HTR-8/SVneo (cell line): Measurements from ENCODE around the gene GRAMD1C.
"Not testable (repeated sequence)": the region's sequence is repeated elsewhere in the genome, so short reads cannot be mapped to it uniquely, and the experiment has no call there.

Experiments used
- DNase-seq: peaks from one replicate; pipeline ENCODE4 v3.0.0; 2011; ENCODE audit warnings: low spot score, mixed read lengths; ENCODE audit not compliant: insufficient read length
- FAIRE-seq: peaks from 2 replicates; lab custom pipeline; 2011; peaks lifted over from hg19 to GRCh38; lab: Jason Lieb, UNC

Gene GRAMD1C

DNA sequence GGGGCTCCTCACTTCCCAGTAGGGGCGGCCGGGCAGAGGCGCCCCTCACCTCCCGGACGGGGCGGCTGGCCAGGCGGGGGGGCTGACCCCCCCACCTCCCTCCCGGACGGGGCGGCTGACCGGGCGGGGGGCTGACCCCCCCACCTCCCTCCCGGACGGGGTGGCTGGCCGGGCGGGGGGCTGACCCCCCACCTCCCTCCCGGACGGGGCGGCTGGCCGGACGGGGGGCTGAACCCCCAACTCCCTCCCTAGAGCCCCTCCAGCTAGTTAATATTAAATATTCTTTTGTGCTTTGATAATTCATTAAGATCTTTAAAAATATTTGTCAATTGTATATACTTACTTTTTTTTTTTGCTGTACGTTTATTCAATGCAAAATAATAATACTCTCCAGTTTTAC, 11.3 kb downstream of the GRAMD1C start:
- not testable (repeated sequence) for FAIRE-seq

DNA sequence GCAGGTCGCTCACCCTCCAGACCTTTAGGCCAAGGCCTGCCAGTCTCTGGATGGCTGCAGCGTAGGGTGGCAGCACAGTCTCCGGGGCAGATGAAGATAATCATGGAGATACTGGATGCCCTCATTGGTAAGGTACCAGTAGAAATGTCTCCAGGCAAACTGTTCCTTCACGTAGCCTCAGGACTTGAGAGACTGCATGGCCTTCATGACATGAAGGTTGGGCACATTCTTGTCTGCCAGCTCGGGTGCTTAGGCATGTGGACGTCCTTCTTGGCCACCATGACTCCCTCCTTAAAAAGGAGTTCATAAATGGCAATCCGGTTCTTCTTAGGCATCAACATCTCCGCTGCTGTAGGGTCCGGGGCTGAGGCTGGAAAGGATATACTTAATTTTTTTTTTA, 11.8 kb downstream of the GRAMD1C start:
- not testable (repeated sequence) for FAIRE-seq, DNase-seq

More for the DNA sequence above, 11.3 kb downstream of the GRAMD1C start:
- DNase-seq = not testable (repeated sequence)

DNA sequence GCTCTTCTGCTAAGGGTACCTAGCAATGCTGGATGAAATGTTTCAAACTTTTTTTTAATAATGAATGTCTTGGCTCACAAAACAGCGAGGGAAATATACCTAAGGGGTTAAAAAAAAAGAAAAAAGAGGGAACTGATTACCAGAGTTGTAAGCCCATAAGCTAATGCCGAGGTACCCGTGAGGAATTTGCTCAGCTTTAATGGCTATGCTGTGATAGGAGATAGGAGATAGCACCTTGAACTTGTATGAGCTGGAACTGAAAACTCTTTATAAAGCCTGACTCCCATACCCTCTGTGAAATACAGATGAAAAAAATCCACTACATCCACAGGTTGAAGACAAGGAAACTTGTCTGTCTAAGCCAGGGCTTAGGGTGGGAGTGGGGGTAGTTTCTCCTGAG, 13.9 kb downstream of the GRAMD1C start:
- no peak for DNase-seq
- FAIRE-seq = no peak

DNA sequence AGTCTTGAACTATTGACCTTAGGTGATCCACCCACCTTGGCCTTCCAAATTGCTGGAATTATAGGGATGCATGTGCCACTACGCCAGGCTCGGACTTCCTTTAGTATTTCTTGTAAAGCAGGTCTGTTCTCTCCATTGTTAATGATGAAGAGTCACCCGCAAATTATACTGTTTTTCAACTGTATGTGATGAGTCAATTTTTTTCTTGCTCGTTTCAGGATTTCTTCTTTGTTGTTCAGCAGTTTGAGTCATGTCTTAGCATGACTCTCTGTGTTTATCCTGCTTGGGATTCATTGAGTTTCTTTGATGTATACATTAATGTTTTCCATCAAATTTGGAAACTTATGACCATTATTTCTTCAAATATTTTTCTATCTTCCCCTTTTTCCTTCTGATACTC, 28.9 kb downstream of the GRAMD1C start:
- FAIRE-seq (no peak), DNase-seq (no peak)

DNA sequence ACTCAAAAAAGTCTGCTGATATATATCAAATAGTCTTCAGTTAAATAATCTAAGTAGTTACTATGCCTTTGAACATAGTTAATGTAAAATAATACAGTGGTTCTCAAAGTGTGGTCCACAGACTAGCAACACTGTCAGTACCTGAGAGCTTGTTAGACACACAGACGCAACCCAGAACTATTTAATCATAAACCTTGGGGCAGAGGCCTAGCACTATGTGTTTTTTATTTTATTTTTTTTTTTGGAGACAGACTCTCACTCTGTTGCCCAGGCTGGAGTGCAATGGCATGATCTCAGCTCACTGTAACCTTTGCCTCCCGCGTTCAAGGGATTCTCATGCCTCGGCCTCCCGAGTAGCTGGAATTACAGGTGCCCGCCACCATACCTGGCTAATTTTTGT, 34.7 kb downstream of the GRAMD1C start:
- FAIRE-seq = no peak

DNA sequence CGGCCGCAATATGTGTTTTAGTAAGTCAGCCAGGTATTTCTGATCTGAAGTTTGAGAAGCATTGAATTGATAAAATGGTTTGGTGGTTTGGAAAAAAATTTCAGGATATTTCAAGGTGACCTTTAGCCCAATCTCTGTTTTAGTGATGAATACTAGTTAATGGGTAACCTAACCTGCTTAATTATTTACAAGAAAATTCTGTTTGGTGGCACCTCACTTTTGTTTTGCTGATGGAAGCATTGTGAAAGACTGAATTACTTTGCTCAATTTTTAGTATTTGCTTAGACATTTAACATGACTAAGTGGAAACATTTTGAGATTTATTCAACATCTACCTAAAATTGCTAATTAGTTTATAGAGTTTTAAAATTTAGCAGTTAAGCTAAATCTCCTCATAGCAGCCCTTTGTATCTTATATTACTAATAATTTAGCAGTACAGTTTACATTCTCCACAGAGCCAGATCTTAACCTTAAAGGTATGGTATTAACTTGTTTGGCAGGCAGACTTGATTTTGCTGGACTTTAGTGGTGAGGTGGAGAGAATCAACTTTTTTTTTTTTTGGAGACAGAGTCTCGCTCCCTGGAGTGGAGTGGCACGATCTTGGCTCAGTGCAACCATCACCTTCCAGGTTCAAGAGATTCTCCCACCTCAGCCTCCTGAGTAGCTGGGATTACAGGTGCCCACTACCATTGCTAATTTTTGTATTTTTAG, 35.4 kb downstream of the GRAMD1C start:
- DNase-seq (no peak), FAIRE-seq (no peak)

More for the DNA sequence above, 34.7 kb downstream of the GRAMD1C start:
- DNase-seq = no peak

DNA sequence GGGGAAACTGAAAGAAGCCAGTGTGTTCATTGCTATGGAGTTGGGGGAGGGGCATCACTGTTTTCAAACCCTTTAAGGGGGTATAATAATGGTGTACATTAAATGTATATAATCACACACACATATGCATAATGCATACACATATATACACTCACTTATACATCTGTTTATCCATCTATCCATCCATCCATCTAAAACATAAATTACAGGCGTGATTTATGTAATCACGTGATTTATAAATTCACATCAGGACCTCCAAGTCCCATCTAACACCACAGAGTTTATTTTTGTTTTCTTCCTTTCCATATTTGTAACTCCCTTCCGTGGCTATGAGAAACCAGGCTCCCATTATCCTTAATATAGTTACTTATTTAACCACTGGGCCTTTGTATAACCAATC, 39.8 kb downstream of the GRAMD1C start:
- DNase-seq (no peak), FAIRE-seq (no peak)

DNA sequence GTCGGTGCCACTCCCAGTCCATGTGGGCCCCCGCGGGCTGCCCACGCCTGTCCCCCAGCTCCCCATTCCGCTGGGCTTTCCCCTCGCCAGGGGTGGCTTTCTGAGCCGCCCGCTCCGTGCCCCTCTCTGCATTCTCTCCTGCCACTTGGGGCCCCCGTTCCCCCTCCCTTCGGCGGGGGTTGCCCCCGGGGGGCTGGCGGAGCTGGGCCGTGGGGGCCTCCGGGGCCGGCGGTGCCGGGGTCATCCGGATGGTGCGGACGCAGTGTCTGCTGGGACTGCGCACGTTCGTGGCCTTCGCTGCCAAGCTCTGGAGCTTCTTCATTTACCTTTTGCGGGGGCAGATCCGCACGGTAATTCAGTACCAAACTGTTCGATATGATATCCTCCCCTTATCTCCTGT, 46.5 kb downstream of the GRAMD1C start:
- DNase-seq (no peak), FAIRE-seq (no peak)

DNA sequence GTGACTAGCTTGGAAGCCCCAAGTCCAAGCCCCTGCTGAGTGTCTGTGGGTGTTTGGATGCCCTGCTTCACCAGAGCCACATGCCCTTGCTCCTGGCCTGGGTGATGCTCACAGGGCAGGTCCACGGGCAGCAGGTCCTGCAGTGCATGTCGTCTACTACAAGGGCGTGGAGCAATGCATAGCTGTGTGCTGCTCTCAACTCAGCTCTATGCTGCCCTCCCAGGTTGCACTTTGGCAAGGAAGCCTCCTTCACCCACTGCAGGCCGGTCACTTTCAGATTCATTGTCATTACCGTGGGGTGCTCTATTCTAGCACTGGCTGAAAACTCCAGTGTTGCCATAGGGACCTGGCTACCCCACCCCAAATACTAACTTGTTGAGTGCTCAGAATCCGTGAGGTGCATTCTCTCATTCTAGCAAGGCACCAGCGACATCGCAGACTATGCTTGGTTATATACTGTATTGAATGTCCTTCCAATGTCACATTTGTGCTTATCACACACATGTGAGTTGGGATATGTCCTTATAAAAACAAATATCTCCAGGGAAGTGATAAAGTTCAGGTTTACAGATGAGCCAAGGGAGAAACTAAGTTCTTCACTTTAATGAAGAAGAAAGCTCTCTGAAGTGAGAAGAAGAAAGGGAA, 51.8 kb downstream of the GRAMD1C start:
- FAIRE-seq (no peak), DNase-seq (no peak)

DNA sequence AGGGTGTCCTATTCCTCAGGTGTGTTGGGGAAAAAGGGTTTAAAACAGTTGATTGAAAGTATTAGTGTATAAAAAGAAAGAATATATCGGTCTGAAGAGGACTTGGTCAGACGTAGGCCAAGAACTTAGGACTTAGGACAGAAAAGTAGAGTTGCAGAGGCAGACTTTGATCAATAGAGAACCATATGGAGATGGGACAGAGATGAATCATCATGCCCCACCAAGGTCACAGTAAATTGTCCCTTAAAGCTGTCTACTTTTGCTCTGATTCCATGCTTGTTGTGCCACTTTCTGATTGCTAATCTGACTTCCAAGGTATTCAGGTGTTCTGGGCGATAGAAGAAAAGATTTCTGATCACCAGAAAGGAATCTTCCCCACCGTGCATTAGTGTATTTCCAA, 56.3 kb downstream of the GRAMD1C start:
- DNase-seq (no peak), FAIRE-seq (no peak)

DNA sequence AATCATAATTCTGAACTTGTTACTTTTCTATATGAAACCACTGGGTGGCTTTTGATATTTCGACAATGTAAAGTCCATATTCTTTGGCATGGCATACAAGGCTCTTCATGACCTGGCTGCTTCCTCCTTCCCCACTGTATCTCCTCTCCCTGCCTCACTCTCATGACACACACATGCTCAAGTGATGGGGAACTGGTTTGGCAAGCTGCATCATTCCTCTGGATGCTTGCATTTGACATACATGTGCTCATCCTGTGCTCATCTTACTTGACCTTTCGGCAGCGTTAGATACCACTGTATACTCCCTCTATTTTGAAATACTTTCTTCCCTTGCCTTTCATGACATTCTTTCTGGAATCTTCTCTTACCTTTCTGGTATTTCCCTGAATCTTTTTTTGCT, 57.4 kb downstream of the GRAMD1C start:
- no peak for DNase-seq
- no peak for FAIRE-seq

DNA sequence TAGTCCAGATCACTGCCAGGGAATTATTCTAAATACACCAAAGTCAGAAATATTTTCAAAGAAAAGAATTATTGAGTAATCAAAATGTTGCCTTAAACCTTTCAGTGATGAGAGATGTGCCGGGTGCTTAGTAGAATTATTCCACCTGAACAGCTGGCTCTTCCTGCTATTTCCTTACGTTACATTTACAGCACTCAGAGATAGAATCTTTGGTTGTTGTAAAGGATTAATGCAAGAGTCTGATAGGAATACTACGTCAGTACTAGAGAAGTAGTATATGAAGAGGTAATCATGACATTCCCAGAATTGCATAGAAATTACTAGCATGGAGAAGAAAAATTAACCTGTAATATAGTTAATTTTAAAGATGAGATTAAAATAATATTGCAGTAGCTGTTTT, 58.3 kb downstream of the GRAMD1C start:
- no peak for FAIRE-seq
- no peak for DNase-seq

DNA sequence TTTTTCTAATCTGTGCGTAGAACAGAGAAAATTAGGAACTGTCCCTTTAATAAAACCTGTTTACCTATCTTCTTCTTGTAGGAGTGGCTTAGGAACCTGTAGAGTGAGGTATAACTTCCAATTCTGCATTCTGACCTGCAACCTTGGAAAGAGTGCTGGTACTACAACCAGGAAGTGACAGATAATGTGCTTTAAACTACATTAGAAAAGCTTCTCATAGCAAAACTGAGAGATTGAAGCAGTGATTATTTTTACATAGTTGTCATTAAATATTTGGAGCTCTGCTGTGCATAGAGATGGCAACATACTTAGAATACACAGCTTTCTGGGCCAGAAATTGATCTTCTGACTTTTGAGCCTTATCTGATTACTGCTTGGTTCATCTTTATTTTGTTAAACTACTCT, 58.8 kb downstream of the GRAMD1C start:
- no peak for FAIRE-seq
- DNase-seq = no peak

DNA sequence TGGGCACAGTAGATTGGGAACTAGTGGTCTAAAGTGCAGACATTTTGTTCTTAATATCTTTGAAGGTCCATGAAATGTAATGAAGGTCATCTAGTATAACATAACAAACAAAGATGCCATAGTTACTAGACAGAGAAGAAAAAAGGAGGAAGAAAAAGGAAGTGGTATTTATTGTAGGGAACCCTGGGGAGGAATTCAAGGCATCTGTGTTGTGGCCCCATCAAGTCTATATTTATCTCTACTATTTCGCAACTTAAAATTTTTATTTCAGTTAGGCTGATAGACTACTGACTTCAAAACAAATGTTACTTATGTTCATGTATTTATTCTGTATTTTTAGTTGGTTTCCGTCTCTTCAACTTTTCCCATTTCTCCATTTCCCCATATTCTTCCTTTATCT, 60.3 kb downstream of the GRAMD1C start:
- DNase-seq = no peak
- FAIRE-seq = no peak

DNA sequence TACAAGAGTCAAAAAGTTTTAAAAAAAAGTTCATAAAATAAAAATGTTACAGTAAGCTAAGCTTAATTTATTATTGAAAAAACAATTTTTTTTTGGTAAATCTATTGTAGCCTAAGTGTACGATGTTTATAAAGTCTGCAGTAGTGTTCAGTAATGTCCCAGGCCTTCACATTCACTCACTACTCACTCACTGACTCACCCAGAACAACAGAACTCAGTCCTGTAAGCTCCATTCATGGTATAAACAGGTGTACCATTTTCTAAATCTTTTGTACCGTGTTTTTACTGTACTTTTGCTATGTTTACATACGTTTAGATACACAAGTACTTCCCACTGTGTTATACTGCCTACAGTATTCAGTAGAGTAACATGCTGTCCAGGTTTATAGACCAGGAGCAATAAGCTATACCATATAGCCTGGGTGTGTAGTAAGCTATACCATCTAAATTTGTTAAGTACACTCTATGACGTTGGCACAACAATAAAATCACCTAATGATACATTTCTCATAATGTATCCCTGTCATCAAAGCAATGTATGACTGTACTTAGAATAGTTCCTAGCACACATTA, 68.1 kb downstream of the GRAMD1C start:
- FAIRE-seq (no peak), DNase-seq (no peak)

DNA sequence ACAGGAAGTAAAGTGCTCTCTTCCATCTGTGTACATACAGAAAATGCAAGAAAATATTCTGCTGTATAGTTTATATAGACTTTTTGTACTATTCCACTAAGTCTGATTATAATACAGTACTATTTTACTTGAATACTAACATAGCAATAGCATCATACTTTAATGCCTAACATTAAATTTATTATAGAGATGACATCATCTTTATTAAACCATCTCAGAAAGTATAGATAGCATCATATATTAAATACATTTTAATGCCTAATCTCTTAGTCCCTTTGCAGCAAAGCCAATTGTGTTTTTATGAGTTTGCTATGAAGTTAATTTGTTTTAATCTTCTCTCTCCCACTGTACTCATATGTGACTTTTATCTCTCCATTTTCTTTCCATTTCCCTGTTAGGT, 69.5 kb downstream of the GRAMD1C start:
- no peak for DNase-seq
- no peak for FAIRE-seq

DNA sequence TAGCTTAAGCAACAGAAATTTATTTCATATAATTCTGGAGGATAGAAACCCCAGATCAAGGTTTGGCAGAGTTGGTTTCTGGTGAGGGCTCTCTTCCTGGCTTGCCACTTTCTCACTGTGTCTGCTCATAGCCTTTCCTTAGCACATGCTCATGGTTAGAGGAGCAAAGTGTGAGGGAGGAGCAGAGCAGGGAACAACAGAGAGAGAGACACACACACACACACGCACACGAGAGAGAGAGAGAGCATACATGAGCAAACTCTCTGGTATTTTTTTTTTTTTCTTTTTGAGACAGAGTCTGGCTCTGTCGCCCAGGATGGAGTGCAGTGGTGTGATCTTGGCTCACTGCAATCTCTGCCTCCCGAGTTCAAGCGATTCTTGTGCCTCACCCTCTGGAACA, 72.4 kb downstream of the GRAMD1C start:
- no peak for DNase-seq
- no peak for FAIRE-seq

DNA sequence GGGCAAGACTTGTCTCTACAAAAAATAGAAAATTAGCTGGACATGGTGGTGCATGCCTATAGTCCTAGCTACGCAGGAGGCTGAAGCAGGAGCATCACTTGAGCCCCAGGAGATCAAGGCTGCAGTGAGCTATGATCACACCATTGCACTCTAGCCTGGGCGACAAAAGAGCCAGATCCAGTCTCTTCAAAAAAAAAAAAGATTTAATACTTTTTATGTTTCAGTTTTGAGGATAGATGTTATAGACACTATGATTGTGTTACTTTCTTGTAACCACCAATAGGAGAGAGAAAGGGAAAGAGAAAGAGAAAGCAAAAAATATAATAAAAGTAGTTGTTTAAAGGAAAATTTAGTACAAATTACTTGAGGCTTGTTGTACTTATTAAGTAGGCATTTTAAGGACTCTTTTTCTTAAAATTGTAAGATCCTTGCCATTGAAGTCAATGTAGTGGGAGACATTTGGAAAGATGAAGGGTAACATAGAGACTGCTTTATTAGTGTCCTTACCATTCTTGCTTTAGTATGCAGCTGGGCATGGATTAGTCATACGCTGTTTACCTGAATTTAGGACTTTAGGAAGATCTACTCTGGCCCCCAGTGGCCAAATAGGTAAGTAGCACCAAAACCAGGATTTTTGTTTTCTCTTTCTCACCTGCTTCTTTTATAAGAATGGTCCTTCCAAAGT, 74.1 kb downstream of the GRAMD1C start:
- no peak for FAIRE-seq
- peak; percentile 59 for DNase-seq

DNA sequence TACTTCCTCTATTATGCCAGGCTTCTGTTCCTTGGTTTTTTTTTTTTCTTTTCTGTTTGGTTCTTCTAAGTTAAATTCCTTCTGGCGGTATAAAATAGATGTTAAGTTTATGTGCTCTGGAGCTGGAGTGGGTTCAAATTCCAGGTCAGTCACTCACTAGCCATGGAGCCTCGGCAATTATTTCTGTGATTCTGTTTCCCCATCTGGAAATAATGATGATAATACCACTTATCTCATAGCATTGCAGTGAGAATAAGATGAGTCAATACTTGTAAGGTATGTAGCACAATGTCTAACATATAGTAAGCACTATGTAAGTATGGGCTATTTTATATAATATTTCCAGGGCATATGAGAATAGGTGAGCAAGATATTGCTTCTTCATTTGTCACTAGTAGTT, 76.1 kb downstream of the GRAMD1C start:
- no peak for FAIRE-seq
- DNase-seq = no peak

DNA sequence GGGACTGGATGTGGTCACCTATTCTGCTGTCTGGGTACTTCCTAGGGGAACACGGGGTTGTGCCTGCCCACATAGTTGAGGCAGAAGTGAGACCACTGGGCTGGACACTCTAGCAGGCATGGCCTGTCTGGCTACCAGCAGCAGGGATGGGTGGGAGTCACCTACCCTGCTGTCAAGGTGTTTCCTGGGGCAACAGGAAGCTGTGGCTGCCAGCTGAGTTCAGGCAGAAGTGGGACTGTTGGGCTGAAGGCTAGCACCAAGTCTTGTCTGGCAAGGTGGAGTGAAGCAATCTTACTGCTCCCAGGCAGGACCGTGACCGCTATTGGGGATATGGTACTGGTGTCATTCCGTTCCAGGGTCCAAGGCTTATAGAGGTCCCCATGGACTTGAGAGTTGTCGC, 89.0 kb downstream of the GRAMD1C start:
- FAIRE-seq (no peak), DNase-seq (no peak)

DNA sequence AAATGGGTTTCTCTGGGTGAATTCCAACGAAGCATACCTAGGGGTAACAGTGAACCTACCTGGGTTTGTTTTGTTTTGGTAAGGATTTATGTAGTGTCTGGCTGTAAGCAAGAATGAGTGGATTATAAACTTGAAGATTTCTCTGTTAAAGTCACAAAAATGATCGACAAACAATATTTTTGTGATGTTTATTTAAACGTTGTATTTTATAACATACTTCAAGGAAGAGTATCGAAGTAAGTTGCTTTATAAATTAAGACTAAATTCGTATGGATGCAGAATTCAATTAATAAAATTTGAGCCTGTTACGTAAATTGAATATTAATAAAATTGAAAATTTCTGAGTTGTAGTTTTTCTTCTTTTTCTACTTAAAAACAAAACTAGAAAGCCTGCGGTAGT, 108.2 kb downstream of the GRAMD1C start:
- FAIRE-seq = no peak
- no peak for DNase-seq
